GM19438 (cell line): ENCODE data around the gene SNX8.

Experiments
- ATAC-seq: cut with Tn5 transposase; IDR thresholded peaks from one replicate; pipeline ENCODE4 v1.9.1; 2021; ENCODE audit warnings: low read depth; ENCODE audit not compliant: unreplicated experiment

SNX8 gene

DNA sequence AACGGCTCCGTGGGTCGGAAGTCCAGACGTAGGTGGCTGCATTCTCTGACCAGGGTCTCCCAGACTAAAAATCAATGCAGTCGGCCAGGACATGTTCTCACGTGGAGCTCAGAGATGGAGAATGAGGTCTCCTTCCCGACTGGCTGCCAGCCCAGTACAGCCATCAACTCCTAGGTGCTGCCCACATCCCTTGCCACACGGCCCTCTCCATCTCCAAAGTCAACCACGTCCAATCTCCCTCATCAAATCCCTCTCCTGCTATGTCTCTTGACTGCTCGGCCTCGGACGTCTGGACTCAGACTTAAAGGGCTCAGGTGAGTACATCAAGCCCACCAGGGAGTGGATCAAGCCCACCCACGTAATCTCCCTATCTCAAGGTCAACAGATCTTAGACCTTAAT, 88.4 kb downstream of the SNX8 start:
- ATAC-seq, result no peak

DNA sequence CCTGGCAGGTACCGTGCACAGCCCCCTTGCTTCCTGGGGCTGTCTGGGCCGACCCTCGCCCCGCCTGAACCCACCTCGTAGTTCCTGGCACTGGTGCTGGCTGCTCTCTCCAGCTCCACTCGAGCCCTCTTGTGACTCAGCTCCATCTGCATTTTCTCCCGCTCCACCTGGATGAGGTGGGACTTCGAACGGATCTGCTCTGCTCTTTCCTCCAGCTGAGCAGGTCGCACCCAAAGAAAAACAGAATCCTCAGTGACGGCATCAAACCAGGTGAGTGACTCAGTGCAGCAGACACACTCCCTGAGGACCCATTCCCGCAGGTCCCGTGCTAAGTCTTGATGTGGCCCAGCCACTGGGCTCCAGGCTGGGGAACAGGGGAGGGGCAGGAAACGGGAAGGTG, 88.9 kb downstream of the SNX8 start:
- no peak for ATAC-seq

DNA sequence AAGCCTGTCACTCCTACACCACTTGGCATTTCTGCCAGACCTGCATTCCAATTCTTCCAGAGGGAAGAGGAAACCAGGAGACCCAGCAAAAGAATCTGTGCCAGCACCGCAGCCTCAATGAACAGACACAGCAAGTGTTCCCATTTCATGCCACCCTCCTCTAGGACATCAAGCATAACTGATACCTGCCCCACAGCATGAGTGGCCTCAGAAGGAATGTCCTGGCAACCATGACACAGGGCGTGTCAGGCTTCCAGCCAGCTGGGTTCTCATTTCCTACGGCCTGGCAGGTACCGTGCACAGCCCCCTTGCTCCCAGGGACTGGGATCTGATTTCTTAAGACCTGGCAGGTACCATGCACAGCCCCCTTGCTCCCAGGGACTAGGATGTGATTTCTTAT, 89.3 kb downstream of the SNX8 start:
- ATAC-seq, result no peak

DNA sequence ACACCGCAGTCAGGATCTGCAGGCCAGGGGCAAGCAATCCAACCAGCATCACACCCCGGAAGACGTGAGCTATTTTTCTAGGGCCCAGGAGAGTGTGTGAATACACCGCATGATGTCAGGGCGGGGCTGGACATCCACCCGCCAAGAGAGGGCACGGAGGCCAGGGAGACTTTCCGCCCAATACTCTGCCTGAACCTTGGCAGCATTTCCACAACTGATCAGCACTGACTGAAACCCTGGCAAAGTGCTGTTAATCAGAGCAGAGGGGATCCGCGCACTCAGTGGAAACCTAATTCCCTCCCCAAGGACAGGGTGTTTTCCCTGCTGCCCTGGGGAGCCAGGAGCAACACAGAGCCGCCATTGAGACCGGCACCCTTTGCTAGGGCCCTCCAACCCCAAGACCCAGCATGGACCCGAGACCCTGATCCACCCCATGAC, 89.7 kb downstream of the SNX8 start:
- no peak for ATAC-seq

GRCh38 chr7:2223321-2223720, 90.9 kb downstream of the SNX8 start:
- no peak for ATAC-seq

GRCh38 chr7:2222516-2222915, 91.7 kb downstream of the SNX8 start:
- ATAC-seq, result no peak

DNA sequence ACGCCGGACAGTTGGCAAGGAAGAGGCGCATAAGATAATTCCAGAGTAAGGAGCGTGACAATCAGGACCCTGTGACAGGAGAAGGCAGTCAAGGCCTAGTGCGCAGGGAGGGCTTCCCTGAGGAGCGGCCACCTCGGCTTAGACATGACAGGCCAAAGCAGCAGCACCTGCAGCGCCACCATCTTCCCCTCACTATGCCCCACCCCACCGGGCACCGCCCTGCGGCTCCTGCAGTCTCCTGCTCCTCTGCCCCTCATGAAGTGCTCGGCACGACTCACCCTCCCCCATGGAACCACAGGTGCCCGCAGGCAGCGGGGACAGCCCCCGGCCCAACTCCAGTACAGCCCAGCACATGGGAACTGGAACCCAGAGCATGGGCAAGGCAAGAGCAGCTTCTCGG, 93.3 kb downstream of the SNX8 start:
- ATAC-seq, result no peak

DNA sequence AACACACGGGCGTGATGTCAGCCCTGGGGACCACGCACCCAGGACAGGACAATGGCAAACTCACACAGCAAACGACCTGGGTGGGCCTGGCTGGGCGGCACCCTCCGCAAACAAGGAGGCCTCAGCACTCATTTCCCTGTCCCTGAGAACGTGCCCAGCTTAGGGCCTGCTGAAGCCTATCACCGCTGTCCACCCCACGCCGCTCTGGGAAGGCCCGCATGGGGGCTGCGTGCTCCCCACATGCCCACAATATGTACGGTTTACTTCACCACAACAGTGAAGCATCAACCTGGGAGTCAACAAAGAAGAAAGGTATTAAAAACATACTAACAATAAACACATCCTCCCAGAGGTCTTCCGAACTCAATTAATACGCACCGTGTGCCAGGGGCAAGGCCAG, 93.7 kb downstream of the SNX8 start:
- no peak for ATAC-seq

- ATAC-seq, result no peak
These were observed 94.2 kb downstream of the SNX8 start for GRCh38 chr7:2220030-2220429.

DNA sequence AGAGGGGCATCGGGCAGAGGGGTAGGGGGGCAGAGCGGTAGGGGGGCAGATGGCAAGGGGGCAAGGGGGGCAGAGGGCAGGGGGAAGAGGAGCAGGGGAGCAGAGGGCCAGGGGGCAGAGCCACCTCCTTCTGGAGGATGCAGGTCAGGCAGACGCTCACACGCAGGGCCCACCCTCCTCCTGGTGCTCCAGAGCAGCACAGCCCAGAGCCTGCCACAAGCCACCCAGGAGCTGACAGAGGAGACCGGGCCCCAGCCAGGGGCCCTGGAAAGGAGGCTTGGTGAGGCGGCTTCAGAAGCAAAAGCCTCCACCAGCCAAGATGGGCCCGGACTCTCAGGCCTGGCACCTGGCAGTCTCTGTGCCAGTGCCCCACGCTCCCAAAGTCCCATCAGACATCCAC, 94.6 kb downstream of the SNX8 start:
- no peak for ATAC-seq

GRCh38 chr7:2219136-2219535, 95.1 kb downstream of the SNX8 start:
- no peak for ATAC-seq

DNA sequence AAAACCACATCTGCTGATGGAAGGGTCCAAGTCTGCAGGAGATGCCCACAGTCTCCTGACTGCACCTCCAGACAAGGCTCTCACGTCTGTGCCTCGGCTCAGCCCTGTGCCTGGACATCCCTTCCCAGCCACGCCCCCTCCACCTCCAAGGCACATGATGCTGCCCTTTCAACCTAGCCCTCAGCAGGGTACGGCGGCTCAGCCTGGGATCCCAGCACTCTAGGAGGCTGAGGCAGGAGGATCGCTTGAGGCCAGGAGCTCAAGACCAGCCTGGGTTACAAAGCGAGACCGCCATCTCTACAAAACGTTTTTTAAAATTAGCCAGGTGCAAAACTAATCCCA, 95.8 kb downstream of the SNX8 start:
- ATAC-seq, result no peak

GRCh38 chr7:2217716-2218443, 96.4 kb downstream of the SNX8 start:
- no peak for ATAC-seq

- ATAC-seq, result no peak
These were observed 97.0 kb downstream of the SNX8 start for GRCh38 chr7:2217206-2217605.

- no peak for ATAC-seq
These were observed 98.4 kb downstream of the SNX8 start for GRCh38 chr7:2215851-2216250.

DNA sequence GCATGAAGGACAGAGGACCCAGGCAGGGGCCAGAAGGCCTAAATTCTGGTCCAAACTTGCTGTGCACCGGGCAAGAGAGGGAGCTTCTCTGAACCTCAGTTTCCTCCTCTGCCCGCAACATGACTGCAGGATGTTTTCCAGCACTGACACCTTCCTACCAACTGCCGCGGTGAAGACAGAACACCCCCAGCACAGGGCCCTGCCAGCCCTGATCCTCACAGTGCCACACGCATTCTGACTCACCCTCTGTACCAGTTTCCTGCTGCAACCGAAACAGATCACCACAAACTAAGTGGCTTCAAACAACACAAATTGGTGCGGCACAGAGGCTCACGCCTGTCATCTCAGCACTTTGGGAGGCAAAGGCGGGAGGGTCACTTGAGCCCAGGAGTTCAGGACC, 99.6 kb downstream of the SNX8 start:
- no peak for ATAC-seq

DNA sequence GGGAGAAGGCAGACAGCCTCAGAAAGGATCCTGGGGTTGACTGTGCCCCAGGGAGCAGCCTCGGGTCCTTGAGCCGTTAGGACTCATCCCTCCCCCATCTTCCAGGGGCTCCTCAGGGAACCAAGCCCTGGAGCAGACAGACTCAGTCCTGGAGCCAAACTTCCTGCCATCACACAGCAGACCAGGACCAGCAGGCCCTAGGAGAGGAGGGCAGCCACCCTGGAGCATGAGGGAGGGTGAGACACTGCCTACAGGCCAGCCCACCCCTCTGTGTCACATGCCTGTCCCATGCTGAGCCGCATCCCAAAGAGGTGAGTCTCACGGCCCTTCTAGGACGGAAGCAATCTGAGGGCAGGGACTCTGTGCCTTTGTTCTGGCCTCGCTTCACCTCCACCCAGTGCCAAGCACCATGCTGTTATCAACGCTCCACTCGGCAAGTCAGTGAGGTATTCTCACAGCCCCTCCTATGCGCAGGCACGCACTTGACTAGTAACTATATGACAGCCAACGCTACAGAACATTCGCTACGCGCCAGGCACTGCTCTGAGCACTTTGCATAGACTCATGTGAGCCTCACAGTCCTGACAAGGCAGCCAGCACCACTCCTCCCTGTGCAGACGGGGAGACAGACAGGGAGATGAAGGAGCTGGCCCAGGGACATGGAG, 100.6 kb downstream of the SNX8 start:
- no peak for ATAC-seq

DNA sequence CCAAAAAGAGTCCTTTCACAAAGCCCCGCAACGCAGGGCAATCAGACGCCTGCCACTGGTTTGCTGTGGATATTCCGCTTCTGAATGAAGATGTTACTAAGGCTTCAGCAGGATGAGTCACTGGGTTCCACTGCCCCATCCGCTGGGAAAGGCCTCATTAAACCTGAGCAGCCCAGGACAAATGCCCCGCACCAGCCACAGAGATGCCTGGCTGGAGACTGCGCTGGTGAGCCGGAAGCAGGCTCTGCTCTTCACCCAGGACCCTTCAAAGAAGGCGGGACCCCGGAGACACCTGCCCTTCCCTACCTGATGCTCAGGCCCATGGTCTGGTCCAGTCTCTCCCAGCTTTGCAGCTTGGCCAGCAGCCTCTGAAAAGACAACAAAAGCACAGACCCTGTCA, 101.3 kb downstream of the SNX8 start:
- no peak for ATAC-seq

DNA sequence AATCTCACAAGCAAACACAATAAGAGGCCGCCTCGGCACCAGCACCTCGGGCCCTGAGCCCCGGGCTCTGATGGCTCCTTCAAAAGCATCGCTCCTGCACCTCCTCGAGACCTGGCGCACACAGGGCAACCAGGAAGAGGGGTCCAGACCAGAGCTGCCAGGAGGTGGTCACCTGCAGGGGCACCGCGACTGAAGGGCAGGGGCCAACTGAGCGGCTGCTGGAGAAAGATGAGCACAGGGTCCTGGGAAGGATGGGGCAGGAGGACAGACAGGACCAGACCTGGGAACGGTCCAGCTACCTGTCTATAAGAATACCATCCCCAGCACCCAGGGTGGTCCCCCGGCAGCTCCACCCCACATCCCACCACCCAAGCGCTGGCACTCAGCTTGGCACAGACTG, 102.3 kb downstream of the SNX8 start:
- no peak for ATAC-seq

DNA sequence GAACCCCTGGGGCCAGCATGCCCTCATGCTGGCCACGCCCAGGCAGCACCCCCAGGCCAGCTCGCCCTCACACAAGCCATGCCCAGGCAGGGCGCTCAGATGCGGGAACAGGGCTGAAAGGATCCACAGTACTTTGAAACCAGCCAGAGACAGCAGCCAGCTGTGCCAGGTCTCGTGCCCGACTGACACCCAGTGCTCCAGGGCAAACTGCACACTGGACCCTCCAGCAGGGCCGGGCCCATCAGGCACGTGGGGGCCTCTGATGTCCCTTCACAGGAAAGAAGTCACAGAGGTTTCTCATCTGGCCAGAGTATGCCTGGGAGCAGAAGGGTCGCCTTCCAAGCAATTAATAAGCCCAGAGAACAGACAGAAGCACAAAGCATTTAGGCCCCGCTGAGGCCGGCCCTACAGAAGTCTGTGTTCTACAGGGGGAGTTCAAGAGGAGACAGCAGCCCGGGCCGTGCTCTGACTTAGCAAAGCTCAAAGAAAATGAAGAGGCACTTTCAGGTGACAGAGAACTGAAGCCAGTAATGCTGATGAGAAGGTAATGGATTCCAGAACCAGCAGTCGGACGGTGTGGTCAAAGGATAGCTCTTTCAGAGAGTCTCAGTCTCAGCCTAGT, 102.9 kb downstream of the SNX8 start:
- ATAC-seq, result no peak

GRCh38 chr7:2210551-2211258, 103.5 kb downstream of the SNX8 start:
- no peak for ATAC-seq

GRCh38 chr7:2209961-2210323, 104.3 kb downstream of the SNX8 start:
- ATAC-seq, result peak; percentile 15
